Urinary bladder (tissue), 4 donors: Measurements from ENCODE around the gene ULK1. TPM values are rescaled to one million over a fixed set of nuclear protein-coding genes. Genes with fewer than 3 reads are reported as not detected.
A peak's percentile ranks its signal among the peaks of the same experiment; 100 is the strongest.

Source experiments
- DNase-seq: peaks from one replicate; pipeline ENCODE4 v3.0.0-alpha.2; 2015; ENCODE audit errors: extremely low spot score
- H3K27ac ChIP-seq: one replicate; pipeline ENCODE4 v1.5.1; 2013; ENCODE audit warnings: low read depth, mild to moderate bottlenecking, moderate library complexity
- H3K36me3 ChIP-seq: one replicate; pipeline ENCODE4 v1.6.1; 2013; ENCODE audit warnings: mild to moderate bottlenecking, moderate library complexity; ENCODE audit not compliant: insufficient read depth
- H3K4me1 ChIP-seq: one replicate; pipeline ENCODE4 v1.6.1; 2013; ENCODE audit warnings: mild to moderate bottlenecking, moderate library complexity; ENCODE audit not compliant: insufficient read depth
- H3K4me3 ChIP-seq: one replicate; pipeline ENCODE4 v1.5.1; 2013; ENCODE audit warnings: low read depth, low read length
- WGBS: extraction: QIAGEN DNeasy Blood & Tissue Kit; methylation state at CpG from one replicate; pipeline ENCODE4 v1.1.7; 2013; 5-methylcytosine and 5-hydroxymethylcytosine counted together
- polyA plus RNA-seq: library from polyadenylated mRNA; stranded (reverse); fragments of 200-250 nt; gene quantifications from one replicate; pipeline ENCODE4 v1.2.3, GENCODE V29; 2013
- total RNA-seq: library from RNA; depleted of rRNA; stranded (reverse); fragments of >200 nt; gene quantifications from one replicate; pipeline ENCODE4 v1.2.3, GENCODE V29; 2014
- donor health status: healthy with polysubstance abuse.
- donor health status: healthy.

Gene ULK1
- total and polyA plus RNA-seq, 2 donors: 10.9 to 34.4 TPM

DNA sequence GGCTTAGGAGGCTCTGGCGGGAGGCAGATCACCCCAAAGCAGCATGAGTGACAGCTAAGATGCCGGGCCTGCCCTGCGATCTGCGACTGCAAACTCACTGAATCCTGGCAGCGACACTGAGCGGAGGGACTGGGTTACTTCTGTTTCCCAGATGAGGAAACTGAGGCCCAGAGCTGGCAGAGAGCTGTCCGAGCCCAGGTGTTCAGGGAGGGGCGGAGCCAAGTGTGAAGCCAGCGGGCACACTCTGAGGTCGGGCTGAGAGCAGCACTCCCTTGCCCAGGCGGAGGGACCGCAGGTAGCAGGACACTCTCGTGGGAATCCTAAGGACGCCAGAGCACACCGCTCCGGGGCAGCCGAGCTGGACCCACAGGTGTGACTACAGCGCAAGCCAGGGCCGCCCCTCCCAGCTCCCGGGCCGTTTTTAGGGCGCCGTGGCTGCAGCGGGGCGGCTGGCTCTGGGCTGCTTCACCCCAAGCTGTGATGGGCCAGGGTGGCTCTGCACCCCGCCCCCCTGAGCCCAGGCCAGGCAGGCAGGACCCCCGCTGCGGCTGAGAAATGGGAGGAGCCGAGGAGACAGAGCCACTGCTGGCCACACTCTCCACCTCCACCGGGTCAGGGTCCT lies 38.8 kb upstream of the ULK1 start:
- 46% methylated on average over 30 of the region's 30 CpGs for WGBS

DNA sequence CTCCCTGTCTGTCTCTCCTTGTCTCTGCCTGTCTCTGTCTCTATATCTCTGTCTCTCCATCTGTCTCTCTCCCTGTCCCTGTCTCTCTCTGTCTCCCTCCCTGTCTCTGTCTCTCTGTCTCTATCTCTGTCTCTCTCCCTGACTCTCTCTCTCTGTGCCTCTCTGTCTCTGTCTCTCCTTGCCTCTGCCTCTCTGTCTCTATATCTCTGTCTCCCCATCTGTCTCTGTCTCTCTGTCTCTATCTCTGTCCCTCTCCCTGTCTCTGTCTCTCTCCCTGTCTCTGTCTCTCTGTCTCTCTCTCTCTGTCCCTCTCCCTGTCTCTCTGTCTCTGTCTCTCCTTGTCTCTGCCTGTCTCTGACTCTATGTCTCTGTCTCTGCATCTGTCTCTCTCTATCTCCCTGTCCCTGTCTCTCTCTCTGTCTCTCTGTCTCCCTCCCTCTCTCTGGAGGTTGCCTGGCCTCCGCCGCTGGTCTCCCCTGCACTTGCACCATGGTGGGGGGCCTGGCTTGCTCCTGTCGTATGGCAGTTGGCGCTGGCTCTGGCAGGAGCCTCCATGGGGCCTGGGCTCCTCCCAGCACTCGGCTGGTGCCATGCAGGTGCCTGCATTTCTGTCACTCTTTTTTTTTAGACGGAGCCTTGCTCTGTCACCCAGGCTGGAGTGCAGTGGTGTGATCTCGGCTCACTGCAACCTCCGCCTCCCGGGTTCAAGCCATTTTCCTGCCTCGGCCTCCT lies 37.9 kb upstream of the ULK1 start:
- 86% methylated on average over 10 of the region's 10 CpGs for WGBS

More for the DNA sequence above, 38.8 kb upstream of the ULK1 start:
- no peak for DNase-seq
- Histone ChIP-seq H3K4me1 (no peaks in the 10 kb centered on the region), H3K4me3 (no peak overlapping the region), H3K36me3 (no peaks in the 10 kb centered on the region), H3K27ac (no peak overlapping the region)

DNA sequence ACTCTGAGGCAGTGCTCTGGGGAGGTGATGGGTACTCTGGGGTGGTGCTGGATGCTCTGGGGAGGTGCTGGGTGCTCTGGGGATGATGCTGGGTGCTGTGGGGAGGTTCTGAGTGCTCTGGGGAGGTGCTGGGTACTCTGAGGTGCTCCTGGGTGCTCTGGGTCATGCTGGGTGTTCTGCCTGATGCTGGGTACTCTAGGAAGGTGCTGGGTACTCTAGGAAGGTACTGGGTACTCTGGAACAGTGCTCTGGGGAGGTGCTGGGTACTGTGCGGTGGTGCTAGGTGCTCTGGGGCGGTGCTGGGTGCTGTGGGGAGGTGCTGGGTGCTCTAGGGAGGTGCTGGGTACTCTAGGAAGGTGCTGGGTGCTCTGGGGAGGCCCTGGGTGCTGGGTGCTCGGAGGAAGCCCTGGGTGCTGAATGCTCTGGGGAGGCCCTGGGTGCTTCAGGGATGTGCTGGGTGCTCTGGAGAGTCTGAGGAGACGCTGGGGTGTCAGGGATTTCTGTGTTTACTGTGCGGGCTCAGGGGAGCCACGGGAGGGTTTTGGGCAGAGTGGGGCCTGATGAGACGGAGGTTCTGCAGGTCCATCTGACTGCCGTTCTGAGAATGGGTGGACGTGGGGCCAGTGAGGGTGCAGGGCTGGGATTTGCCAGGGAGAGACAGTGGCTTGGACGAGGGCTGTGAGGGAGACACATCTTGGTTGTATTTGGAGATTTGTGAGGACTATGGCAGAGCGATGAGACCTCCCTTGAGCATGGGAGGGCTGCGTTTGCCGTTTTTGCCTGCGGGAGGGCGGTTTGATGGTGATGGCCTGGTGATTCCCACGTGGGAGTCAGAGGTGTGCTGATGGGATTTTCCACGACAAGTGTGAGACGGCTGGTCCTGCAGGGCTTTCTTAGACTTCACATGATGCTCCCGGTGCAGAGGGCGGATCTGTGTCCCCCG lies 36.2 kb upstream of the ULK1 start:
- H3K36me3 ChIP-seq: no peaks in the 10 kb centered on the region
- WGBS: 79% methylated on average over 21 of the region's 21 CpGs
- H3K27ac ChIP-seq: no peak overlapping the region
- no peak for DNase-seq
- H3K4me3 ChIP-seq: no peak overlapping the region
- no peaks in the 10 kb centered on the region for H3K4me1 ChIP-seq

More for the DNA sequence above, 37.9 kb upstream of the ULK1 start:
- Histone ChIP-seq H3K4me1 (no peaks in the 10 kb centered on the region), H3K4me3 (no peak overlapping the region), H3K27ac (no peak overlapping the region), H3K36me3 (no peaks in the 10 kb centered on the region)
- DNase-seq: no peak

DNA sequence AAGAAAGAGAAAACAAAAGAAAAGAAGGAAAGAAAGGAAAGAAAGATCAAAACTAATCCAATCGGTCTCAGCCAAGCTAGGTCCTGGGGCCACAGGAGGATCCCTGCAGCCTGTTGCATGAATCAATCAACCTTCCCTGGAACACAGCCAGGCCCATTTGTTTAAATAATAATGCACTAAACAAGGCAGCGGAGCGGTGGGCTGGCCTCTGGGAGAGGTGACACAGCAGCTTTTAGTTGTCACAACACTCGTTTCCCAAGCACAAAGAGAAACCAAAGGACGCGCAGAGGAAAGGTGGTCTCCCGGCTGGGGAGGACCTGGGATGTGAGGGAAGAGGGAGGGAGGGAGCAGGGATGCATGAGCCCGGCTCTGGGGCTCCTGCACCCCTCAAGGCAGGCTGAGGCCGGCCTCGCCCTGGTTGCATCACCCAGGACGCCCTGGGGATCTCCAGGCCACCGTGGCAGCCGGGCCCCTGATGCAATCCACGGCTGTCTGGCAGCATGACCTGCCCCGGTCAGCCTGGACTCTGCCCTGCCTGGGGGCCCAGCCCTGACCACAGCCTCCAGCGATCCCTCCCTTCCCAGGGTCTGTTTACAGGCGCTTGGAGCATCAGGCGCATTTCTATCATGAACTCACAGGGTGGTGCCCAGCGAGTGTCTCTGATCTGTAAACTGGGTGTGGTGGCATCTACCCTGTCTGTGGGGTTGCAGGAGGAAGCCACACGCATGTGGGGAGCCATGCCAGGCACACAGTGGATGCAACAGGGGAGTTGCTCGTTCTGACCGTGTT lies 33.8 kb upstream of the ULK1 start:
- H3K27ac ChIP-seq: no peak overlapping the region
- WGBS: 29% methylated on average over 22 of the region's 22 CpGs
- peak; percentile 33 for DNase-seq
- no peaks in the 10 kb centered on the region for H3K4me1 ChIP-seq
- H3K4me3 ChIP-seq: no peak overlapping the region
- no peaks in the 10 kb centered on the region for H3K36me3 ChIP-seq

DNA sequence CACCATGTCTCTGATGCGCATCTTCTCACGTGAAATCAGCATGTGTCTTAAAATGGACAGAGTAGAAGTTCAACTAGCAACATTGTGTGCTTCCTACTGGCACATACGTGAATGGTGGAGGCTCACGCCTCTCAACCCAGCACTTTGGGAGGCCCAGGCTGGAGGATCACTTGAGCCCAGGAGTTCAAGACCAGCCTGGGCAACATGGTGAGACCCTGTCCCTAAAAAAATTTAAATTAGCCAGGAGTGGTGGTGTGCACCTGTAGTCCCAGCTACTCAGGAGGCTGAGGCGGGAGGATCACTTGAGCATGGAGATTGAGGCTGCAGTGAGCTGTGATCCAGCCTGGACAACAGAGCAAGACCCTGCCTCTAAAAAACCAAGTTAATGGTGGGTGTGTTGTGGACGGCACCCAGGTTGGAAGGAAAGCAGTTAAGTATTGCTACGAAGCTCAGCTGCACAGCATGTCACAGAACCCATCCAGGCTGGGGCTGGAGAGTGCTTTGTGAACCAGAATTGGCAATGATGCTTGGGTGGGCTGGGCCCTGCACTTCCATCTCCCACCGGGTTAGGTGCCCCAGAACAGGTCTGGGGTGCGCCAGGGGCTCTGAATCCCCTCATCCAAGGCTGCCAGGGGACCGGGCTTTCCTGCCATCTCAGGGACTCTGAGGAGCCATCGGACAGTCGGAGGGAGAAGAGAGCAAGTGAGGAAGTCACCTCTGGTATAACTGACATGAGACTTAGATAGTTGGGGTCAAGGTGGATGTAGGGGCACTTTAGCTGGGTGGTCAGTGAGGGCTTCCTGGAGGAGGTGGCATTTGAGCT lies 33.0 kb upstream of the ULK1 start:
- Histone ChIP-seq H3K4me3 (no peak overlapping the region), H3K4me1 (no peaks in the 10 kb centered on the region), H3K27ac (no peak overlapping the region), H3K36me3 (no peaks in the 10 kb centered on the region)
- DNase-seq: no peak
- WGBS: 88% methylated on average over 12 of the region's 12 CpGs

DNA sequence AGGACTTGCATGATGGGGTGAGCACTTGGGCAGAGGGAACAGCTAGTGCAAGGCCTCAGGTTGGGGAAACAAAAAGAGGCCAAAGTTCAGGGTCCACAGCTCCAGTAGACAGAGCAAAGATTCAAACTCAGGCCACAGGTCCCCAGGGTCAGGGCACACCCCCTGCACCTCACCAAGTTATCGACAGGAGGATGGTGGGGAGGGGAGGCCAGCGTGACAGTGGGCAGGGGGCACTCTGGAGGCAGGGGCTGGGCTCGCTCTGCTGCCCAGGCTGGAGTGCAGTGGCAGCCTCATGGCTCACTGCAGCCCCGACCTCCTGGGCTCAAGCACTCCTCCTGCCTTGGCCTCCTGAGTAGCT lies 32.4 kb upstream of the ULK1 start:
- no peak overlapping the region for H3K27ac ChIP-seq
- DNase-seq: no peak
- H3K36me3 ChIP-seq: no peaks in the 10 kb centered on the region
- H3K4me3 ChIP-seq: no peak overlapping the region
- H3K4me1 ChIP-seq: no peaks in the 10 kb centered on the region
- WGBS: 68% methylated on average over 4 of the region's 4 CpGs

DNA sequence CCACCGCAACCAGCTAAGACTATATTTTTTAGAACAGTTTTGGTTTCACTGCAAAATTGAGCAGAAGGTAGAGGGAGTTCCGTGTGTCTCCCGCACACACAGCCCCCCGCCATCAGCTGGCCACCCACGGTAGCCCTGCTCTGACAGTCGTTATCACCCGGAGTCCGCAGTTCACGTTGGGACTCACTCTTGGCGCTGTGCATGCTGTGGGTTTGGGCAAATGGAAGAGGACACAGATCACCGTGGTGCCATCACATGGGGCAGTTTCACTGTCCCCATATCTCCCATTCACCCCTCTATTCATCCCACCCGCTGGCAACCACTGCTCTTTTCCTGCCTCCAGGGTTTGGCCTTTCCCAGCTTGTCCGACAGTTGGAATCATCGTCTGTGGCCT lies 31.8 kb upstream of the ULK1 start:
- no peak for DNase-seq
- no peaks in the 10 kb centered on the region for H3K36me3 ChIP-seq
- H3K27ac ChIP-seq: no peak overlapping the region
- no peaks in the 10 kb centered on the region for H3K4me1 ChIP-seq
- no peak overlapping the region for H3K4me3 ChIP-seq
- WGBS: 74% methylated on average over 14 of the region's 14 CpGs

DNA sequence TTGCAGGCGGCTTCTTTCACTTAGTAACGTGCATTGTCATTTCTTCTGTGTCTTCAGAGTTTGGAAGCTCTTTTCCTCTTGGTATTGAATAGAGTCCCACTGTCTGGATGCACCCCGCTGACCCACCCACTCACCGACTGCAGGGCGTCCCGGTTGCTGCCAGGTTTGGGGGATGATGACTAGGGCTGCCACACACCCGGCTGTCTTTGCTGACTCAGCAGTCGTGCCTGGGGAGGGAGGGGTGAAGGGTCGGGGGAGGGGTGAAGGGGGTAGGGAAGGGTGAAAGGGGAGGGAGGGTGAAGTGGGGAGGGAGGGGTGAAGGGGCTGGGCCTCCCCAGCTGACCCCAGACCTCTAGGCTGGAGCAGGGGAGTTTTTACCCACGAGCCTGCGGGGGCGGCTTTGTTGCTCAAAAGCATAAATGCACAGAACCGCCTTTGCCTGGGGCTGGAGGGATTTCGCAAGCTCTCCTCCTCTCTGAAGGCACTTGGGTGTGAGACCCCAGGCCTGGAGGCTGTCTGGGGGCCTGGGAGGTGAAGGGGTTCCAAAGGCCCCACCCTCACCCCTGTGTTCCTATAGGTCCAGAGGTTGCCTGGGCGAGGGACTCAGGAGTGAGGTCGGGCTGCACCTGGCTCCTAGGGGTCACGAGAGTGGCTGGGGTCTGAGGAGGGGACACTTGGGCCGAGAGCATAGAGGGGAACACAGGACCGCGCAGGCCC lies 31.3 kb upstream of the ULK1 start:
- no peaks in the 10 kb centered on the region for H3K36me3 ChIP-seq
- H3K4me3 ChIP-seq: no peak overlapping the region
- no peak overlapping the region for H3K27ac ChIP-seq
- 47% methylated on average over 20 of the region's 20 CpGs for WGBS
- no peaks in the 10 kb centered on the region for H3K4me1 ChIP-seq
- DNase-seq: no peak

DNA sequence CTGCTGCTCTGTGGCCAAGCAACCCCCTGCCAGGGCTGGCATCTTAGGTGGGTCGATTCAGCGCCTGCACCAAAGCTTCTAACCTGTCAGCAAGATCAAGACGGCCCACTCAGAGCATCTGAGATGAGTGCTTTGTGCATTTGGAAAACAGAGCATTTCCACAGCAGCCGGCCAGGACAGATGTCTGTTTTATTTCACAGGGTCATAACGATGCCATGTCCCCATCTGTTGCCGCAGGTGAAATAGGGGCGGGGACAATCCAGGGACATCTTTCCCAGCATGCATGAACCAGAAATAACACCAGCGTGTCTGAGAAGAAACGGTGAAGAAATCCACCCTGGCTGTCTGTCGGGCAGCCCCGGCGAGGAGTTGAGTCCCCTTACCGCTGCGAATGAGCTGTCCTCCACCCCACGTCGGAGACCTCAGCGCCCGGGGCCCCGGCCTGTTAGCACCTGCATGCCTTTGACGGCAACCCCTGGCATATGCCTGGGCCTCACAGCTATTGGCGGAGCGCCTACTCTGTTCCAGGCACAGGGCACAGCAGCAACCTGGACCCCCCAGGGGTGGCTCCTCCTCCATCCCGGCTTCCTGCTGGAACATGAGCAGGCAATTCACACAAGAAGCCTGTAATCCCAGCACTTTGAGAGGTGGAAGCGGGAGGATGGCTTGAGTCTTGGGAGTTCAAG lies 30.6 kb upstream of the ULK1 start:
- Histone ChIP-seq H3K4me3 (no peak overlapping the region), H3K36me3 (no peaks in the 10 kb centered on the region), H3K4me1 (no peaks in the 10 kb centered on the region), H3K27ac (no peak overlapping the region)
- WGBS: 69% methylated on average over 24 of the region's 24 CpGs
- no peak for DNase-seq

DNA sequence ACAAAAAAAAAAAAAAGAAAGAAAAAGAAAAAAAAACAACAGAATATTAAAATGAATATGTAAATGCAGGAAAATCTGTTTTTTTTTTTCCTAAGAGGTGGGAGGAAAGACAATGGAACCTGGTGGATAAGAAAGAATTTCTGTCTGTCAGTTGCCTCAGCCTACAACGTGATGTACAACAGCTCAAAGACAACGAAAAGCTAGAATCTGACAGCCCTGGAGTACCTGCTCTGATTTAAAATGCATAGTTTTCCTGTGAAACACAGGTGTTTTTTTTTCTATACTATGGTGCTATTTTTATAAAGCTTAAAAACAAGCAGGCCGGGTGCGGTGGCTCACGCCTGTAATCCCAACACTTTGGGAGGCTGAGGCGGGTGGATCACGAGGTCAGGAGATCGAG lies 30.0 kb upstream of the ULK1 start:
- Histone ChIP-seq H3K4me1 (no peaks in the 10 kb centered on the region), H3K36me3 (no peaks in the 10 kb centered on the region), H3K4me3 (no peak overlapping the region), H3K27ac (no peak overlapping the region)
- no peak for DNase-seq
- WGBS: 90% methylated on average over 8 of the region's 8 CpGs

DNA sequence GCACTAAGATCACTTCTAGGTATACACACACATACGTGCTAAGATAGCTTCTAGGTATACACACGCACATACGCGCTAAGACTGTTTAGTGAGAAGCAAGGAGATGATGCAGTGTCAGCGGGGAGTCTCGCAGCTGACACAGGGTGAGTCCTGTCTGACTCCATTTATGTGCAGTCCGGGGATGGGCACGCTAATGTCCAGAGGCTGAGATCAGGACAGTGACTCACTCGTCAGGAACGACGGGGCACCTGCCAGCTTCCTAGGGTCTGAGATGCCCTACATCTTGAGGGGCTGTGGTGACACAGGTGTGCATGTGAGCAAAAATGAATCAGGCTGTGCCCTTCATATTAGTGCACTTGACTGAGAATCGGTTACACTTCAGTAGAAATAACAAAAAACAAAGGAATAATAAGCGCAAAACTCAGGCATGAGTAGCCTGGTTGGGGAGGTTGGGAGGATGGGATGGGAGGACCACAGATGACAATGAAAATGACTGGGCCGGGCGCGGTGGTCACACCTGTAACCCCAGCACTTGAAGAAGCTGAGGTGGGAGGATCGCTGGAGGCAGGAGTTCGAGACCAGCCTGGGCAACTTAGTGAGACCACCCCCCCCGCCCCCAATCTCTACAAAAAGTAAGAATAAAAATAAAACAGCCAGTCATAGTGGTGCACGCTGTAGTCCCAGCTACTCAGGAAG lies 29.1 kb upstream of the ULK1 start:
- DNase-seq: no peak
- H3K27ac ChIP-seq: no peak overlapping the region
- H3K36me3 ChIP-seq: no peaks in the 10 kb centered on the region
- WGBS: 90% methylated on average over 20 of the region's 20 CpGs
- H3K4me1 ChIP-seq: no peaks in the 10 kb centered on the region
- H3K4me3 ChIP-seq: no peak overlapping the region
